Nephron (organoid): ENCODE results near the gene IMMT.

ENCODE experiments used
- H3K27ac Mint-ChIP-seq, 3 experiments: 2 replicates each; pipeline ENCODE4 v1.8.0; 2020; ENCODE audit warnings: mixed read lengths in 3 of 3, mild to moderate bottlenecking in 2 of 3, moderate library complexity in 1 of 3
- H3K27me3 Mint-ChIP-seq: 2 replicates; pipeline ENCODE4 v1.8.0; 2021; ENCODE audit warnings: low read depth, mild to moderate bottlenecking, moderate library complexity, mixed read lengths
- H3K36me3 Mint-ChIP-seq: 2 replicates; pipeline ENCODE4 v1.8.0; 2020; ENCODE audit warnings: low read depth, mixed read lengths
- H3K4me1 Mint-ChIP-seq: 2 replicates; pipeline ENCODE4 v1.8.0; 2020; ENCODE audit warnings: mixed read lengths
- H3K4me3 Mint-ChIP-seq, 3 experiments: 2 replicates each; pipeline ENCODE4 v1.8.0; 2020; ENCODE audit warnings: mild to moderate bottlenecking in 3 of 3, mixed read lengths in 3 of 3, moderate library complexity in 2 of 3
- H3K9me3 Mint-ChIP-seq: 2 replicates; pipeline ENCODE4 v1.8.0; 2020; ENCODE audit warnings: mixed read lengths
- TF ChIP-seq, protein P1 (sequence below), 3 experiments: fragments of 200-600 bp; sonication (generic); IDR thresholded peaks; one replicate each; pipeline ENCODE4 v1.5.0; 2021; ENCODE audit warnings: antibody characterized with exemption in 3 of 3; ENCODE audit not compliant: unreplicated experiment in 3 of 3

Gene IMMT

GRCh38 chr2:86150502-86150901 is 44.8 kb downstream of the IMMT start:
- no peak overlapping the region for H3K27ac Mint-ChIP-seq
- H3K36me3 Mint-ChIP-seq, result peaks cover 60% of the 10 kb centered on the region
- TF ChIP-seq, protein P1, sequence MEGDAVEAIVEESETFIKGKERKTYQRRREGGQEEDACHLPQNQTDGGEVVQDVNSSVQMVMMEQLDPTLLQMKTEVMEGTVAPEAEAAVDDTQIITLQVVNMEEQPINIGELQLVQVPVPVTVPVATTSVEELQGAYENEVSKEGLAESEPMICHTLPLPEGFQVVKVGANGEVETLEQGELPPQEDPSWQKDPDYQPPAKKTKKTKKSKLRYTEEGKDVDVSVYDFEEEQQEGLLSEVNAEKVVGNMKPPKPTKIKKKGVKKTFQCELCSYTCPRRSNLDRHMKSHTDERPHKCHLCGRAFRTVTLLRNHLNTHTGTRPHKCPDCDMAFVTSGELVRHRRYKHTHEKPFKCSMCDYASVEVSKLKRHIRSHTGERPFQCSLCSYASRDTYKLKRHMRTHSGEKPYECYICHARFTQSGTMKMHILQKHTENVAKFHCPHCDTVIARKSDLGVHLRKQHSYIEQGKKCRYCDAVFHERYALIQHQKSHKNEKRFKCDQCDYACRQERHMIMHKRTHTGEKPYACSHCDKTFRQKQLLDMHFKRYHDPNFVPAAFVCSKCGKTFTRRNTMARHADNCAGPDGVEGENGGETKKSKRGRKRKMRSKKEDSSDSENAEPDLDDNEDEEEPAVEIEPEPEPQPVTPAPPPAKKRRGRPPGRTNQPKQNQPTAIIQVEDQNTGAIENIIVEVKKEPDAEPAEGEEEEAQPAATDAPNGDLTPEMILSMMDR (IDR thresholded peaks at IDR 0.05; ENCODE audit: unreplicated experiment in 3 of 3), result no peak
- no peak overlapping the region for H3K4me3 Mint-ChIP-seq
- H3K27me3 Mint-ChIP-seq, result no peaks in the 10 kb centered on the region
- H3K9me3 Mint-ChIP-seq, result no peaks in the 10 kb centered on the region
- H3K4me1 Mint-ChIP-seq, result no peaks in the 10 kb centered on the region

DNA sequence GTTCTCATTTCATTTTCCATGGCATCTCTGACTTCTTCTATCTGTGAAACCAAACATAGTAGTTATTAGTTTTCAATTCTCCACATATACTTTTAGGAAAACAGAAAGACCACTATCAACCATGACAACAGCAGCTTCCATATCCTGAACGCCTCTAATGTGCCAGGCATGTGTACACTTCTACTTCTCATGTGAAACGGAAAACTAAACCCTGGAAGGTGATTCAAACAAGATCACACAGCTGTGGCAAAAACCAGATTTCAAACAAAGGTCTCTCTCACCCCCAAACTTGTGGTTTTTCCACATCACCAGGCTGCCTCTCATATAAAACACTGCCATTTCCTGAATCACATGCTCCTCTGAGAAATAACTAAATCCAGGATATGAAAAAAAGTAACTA is 47.5 kb downstream of the IMMT start:
- H3K4me3 Mint-ChIP-seq, result no peak overlapping the region
- peaks cover 63% of the 10 kb centered on the region for H3K36me3 Mint-ChIP-seq
- H3K9me3 Mint-ChIP-seq, result no peaks in the 10 kb centered on the region
- H3K27ac Mint-ChIP-seq, result no peak overlapping the region
- H3K27me3 Mint-ChIP-seq, result no peaks in the 10 kb centered on the region
- H3K4me1 Mint-ChIP-seq, result no peaks in the 10 kb centered on the region
- TF ChIP-seq, protein P1 (IDR thresholded peaks at IDR 0.05; ENCODE audit: unreplicated experiment in 3 of 3), result no peak

- Mint-ChIP-seq H3K27me3 (no peaks in the 10 kb centered on the region), H3K27ac (no peak overlapping the region), H3K4me3 (no peak overlapping the region), H3K9me3 (no peaks in the 10 kb centered on the region), H3K36me3 (peaks cover 68% of the 10 kb centered on the region), H3K4me1 (no peaks in the 10 kb centered on the region)
- TF ChIP-seq, protein P1 (IDR thresholded peaks at IDR 0.05; ENCODE audit: unreplicated experiment in 3 of 3), result no peak
These were observed 51.2 kb downstream of the IMMT start for GRCh38 chr2:86143926-86144685.

DNA sequence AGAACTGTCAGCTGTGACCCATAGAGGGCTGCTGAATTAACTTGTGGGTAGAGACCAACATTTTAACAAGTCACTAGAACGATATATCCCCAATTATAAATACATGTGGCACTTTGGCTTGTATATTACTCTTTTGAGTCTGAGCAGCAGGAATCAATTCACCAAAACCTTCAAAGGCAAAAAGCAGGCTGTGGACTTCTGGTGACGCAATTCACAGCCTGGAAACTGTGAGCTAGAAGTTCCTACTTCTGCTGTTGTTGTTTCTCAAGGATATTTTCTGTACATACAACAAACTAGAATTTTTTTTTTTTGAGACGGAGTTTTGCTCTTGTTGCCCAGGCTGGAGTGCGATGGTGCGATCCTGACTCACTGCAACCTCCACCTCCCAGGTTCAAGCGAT is 52.0 kb downstream of the IMMT start:
- Mint-ChIP-seq H3K27ac (no peak overlapping the region), H3K27me3 (no peaks in the 10 kb centered on the region), H3K36me3 (peaks cover 70% of the 10 kb centered on the region), H3K4me3 (no peak overlapping the region), H3K9me3 (no peaks in the 10 kb centered on the region), H3K4me1 (no peaks in the 10 kb centered on the region)
- TF ChIP-seq, protein P1 (IDR thresholded peaks at IDR 0.05; ENCODE audit: unreplicated experiment in 3 of 3), result no peak

- no peak overlapping the region for H3K27ac Mint-ChIP-seq
- H3K36me3 Mint-ChIP-seq, result peaks cover 71% of the 10 kb centered on the region
- TF ChIP-seq, protein P1 (IDR thresholded peaks at IDR 0.05; ENCODE audit: unreplicated experiment in 3 of 3), result no peak
- H3K9me3 Mint-ChIP-seq, result no peaks in the 10 kb centered on the region
- H3K4me1 Mint-ChIP-seq, result no peaks in the 10 kb centered on the region
- H3K4me3 Mint-ChIP-seq, result no peak overlapping the region
- H3K27me3 Mint-ChIP-seq, result no peaks in the 10 kb centered on the region
These were observed 52.6 kb downstream of the IMMT start for GRCh38 chr2:86142436-86143257.
